Mononuclear cell (primary cell): ENCODE measurements around the gene IRF2. TPM values are rescaled to one million over a fixed set of nuclear protein-coding genes. Genes with fewer than 3 reads are reported as not detected.
"Not testable (repeated sequence)": the region's sequence is repeated elsewhere in the genome, so short reads cannot be mapped to it uniquely, and the experiment has no call there.

Experiments used
- H3K27me3 ChIP-seq: 2 replicates; pipeline ENCODE4 v1.6.0; 2011; ENCODE audit warnings: low read length, control low read depth; ENCODE audit not compliant: insufficient read depth
- H3K4me1 ChIP-seq: 2 replicates; pipeline ENCODE4 v1.5.1; 2011; ENCODE audit warnings: mild to moderate bottlenecking, low read length, control low read depth; ENCODE audit not compliant: insufficient read depth
- H3K4me3 ChIP-seq: 2 replicates; pipeline ENCODE4 v1.5.1; 2011; ENCODE audit warnings: mild to moderate bottlenecking, low read length, moderate library complexity
- H3K9me3 ChIP-seq: 2 replicates; pipeline ENCODE4 v1.5.1; 2011; ENCODE audit warnings: low read depth, mild to moderate bottlenecking, control low read depth, low read length
- total RNA-seq: library from RNA; depleted of rRNA; stranded (reverse); fragments of >200 nt; gene quantifications from one replicate; pipeline ENCODE4 v1.2.3, GENCODE V29; 2012

The IRF2 gene
- total RNA-seq, 1 donor = 13.1 TPM

DNA sequence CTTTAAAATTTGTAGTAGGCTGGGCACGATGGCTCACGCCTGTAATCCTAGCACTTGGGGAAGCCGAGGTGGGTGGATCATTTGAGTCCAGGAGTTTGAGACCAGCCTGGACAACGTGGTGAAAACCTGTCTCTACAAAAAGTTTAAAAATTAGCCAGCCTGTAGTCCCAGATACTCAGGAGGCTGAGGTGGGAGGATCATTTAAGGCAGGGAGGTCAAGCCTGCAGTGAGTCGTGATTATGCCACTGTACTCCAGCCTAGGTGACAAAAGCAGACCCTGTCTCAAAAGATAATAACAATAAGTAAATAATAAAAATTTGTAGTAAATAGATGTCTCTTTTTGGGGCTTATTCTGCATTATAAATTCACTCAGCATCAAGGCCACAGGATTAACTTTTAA, 118.5 kb downstream of the IRF2 start:
- Histone ChIP-seq H3K4me1 (peaks cover 46% of the 10 kb centered on the region), H3K9me3 (no peaks in the 10 kb centered on the region), H3K27me3 (no peaks in the 10 kb centered on the region), H3K4me3 (no peak overlapping the region)

- Histone ChIP-seq H3K27me3 (no peaks in the 10 kb centered on the region), H3K4me3 (no peak overlapping the region), H3K9me3 (no peaks in the 10 kb centered on the region), H3K4me1 (peaks cover 51% of the 10 kb centered on the region)
These were observed 119.2 kb downstream of the IRF2 start for GRCh38 chr4:184355111-184355604.

- no peak overlapping the region for H3K4me3 ChIP-seq
- H3K9me3 ChIP-seq = no peaks in the 10 kb centered on the region
- H3K27me3 ChIP-seq = no peaks in the 10 kb centered on the region
- H3K4me1 ChIP-seq = peaks cover 74% of the 10 kb centered on the region
These were observed 121.5 kb downstream of the IRF2 start for GRCh38 chr4:184352891-184353290.

GRCh38 chr4:184351560-184352451, 122.5 kb downstream of the IRF2 start:
- no peaks in the 10 kb centered on the region for H3K27me3 ChIP-seq
- no peaks in the 10 kb centered on the region for H3K9me3 ChIP-seq
- H3K4me3 ChIP-seq = no peak overlapping the region
- peaks cover 74% of the 10 kb centered on the region for H3K4me1 ChIP-seq

DNA sequence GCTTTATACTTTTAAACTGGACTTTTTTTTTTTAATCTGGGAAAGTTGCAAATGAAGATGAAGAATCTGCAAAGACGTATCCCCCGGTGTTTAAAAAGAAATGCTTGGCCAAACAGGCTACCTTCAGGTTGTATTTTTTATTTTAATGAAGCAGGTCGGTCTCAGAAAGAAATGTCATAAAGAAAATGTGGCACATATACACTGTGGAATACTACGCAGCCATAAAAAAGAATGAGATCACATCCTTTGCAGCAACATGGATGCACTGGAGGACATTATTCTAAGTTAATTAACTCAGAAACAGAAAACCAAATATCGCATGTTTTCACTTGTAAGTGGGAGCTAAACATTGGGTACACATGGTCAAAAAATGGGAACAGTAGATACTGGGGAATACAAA, 123.4 kb downstream of the IRF2 start:
- H3K4me1 ChIP-seq = peaks cover 74% of the 10 kb centered on the region
- H3K27me3 ChIP-seq = no peaks in the 10 kb centered on the region
- no peak overlapping the region for H3K4me3 ChIP-seq
- H3K9me3 ChIP-seq = no peaks in the 10 kb centered on the region

DNA sequence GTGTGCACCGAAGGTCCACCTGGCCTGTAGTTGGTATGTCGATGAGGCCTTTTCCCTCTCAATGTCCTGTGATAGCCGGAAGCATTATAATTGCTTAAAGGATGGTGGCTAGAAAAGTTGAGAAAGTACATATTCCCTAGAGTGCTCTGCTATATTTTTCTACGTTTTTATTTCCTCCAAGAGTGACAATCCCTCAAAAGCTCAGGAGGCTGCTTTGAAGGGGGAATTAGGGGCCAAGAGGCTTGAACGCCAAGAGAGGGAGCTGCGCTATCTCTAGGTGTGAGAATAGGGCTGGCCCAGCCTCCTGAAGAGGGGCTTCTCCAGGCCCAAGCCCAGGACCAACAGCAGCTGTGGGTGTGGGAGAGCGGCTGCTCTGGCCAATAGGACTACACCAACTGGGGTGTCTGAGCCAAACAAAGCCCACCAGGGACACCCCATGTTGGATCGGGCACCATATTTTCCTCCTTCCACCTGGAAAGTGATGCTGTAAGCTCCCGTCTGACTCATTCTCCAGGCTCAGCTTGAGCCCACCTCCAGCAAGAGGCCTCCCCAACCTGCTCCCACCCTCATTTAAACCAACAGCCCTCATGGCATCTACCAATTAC, 124.0 kb downstream of the IRF2 start:
- H3K9me3 ChIP-seq = no peaks in the 10 kb centered on the region
- H3K4me3 ChIP-seq = no peak overlapping the region
- no peaks in the 10 kb centered on the region for H3K27me3 ChIP-seq
- H3K4me1 ChIP-seq = peaks cover 74% of the 10 kb centered on the region

- Histone ChIP-seq H3K27me3 (no peaks in the 10 kb centered on the region), H3K4me3 (no peak overlapping the region)
These were observed 124.9 kb downstream of the IRF2 start for GRCh38 chr4:184349283-184350039.

DNA sequence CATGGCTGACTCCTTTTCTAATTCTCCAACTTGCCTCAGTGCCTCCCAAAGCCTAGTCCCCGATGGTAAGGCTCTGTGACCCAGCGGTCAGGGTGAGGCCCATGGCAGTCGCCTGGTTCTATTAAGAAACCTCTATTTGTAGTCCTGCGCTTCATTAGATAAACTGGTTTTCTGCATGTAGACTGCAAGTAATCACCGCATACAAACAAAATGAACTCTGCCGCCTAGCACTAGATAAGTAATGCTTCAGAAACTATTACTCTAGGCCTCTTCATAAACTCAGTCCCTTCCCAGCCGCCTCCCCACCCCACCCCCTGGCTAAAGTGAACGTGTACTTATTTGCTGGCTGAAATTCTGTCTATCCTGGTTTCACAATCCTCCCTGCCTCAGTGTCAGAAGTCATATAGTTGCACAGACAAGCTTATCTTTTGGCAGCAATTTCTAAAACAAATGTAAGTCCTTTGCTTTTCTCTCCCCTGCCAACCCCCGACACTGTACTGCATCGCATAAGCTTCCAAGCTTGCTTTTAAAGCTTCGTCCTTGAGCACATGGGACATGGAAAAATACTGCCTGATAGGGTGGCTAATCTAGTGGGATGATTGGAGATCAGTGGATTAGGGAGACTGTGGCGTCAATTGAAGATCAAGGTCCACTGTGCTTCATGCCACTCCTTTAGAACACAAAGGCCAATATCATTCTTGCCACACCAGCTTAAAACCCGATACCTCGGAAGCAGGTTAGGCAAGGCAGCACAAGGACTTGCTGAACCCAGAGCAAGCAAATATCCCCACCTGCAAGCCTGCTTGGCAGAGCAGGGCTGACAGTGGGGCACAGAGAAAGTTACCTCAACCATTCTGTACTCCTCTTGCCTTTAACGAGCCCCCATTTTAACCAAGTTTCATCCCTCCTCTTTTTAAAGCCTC, 125.8 kb downstream of the IRF2 start:
- Histone ChIP-seq H3K4me1 (peaks cover 75% of the 10 kb centered on the region), H3K27me3 (no peaks in the 10 kb centered on the region), H3K9me3 (no peaks in the 10 kb centered on the region), H3K4me3 (no peak overlapping the region)

More at GRCh38 chr4:184349283-184350039, 124.9 kb downstream of the IRF2 start:
- H3K4me1 ChIP-seq = peaks cover 74% of the 10 kb centered on the region
- H3K9me3 ChIP-seq = no peaks in the 10 kb centered on the region

- no peaks in the 10 kb centered on the region for H3K27me3 ChIP-seq
- no peaks in the 10 kb centered on the region for H3K9me3 ChIP-seq
- no peak overlapping the region for H3K4me3 ChIP-seq
- peaks cover 80% of the 10 kb centered on the region for H3K4me1 ChIP-seq
These were observed 126.8 kb downstream of the IRF2 start for GRCh38 chr4:184347251-184348239.

GRCh38 chr4:184346682-184347081, 127.7 kb downstream of the IRF2 start:
- Histone ChIP-seq H3K27me3 (no peaks in the 10 kb centered on the region), H3K4me1 (peaks cover 87% of the 10 kb centered on the region), H3K9me3 (no peaks in the 10 kb centered on the region), H3K4me3 (no peak overlapping the region)

DNA sequence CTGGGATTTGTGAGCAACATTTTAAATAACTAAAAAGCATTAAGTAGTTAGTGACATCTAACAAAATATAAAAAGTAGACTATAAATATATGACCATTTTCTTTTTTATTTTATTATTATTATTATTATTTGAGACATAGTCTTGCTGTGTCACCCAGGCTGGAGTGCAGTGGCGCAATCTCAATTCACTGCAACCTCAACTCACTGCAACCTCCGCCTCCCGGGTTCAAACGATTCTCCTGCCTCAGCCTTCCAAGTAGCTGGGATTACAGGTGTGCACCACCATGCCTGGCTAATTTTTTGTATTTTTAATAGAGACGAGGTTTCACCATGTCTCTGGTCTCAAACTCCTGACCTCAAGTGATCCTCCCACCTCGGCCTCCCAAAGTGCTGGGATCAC, 128.1 kb downstream of the IRF2 start:
- peaks cover 88% of the 10 kb centered on the region for H3K4me1 ChIP-seq
- H3K4me3 ChIP-seq, H3K27me3 ChIP-seq, H3K9me3 ChIP-seq: not testable (repeated sequence)

GRCh38 chr4:184345573-184345922, 128.8 kb downstream of the IRF2 start:
- Histone ChIP-seq H3K4me3 (no peak overlapping the region), H3K4me1 (peaks cover 87% of the 10 kb centered on the region), H3K9me3 (no peaks in the 10 kb centered on the region), H3K27me3 (no peaks in the 10 kb centered on the region)

DNA sequence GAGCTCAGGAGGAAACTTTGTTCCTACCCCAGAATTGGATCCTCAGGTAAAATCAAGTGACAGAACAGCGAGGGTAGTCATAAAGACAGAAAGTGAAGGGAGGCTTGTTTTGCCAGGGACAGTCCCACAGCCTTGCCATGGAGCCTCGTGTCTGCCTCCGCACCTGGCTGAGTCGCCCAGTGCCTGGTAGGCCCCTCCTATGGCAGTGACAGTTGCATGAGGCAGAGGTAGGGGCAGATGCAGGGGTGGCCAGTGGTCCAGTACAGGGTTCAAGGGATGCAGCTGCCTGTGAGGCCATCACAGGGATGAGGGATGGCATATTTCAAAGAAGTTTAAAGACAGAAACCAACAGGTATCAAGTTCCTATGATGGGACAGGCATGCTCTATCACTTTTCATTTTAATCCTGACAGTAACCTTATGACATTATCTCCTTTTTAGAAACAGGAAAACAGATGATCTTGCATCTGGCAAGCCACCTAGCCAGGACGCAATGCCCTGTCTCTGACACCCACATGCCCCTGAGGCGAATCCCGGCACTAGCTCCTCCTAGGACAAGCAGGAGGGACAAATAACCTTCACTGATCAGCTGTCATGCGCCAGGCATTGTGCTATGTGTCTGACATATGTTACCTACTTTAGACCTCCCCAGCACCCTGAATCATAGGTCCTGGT, 129.3 kb downstream of the IRF2 start:
- Histone ChIP-seq H3K27me3 (no peaks in the 10 kb centered on the region), H3K9me3 (no peaks in the 10 kb centered on the region), H3K4me3 (no peak overlapping the region), H3K4me1 (peaks cover 82% of the 10 kb centered on the region)
